Spleen (tissue), 7 donors: ENCODE data around the gene SNX10.

Experiments
- POLR2A ChIP-seq, 3 donors: fragments of 450-650 bp; IDR thresholded peaks; one replicate each; pipeline ENCODE4 v1.5.1; 2017; ENCODE audit warnings: antibody characterized with exemption in 3 of 3, mild to moderate bottlenecking in 1 of 3
- POLR2AphosphoS5 ChIP-seq, 3 donors: sonication (generic); formaldehyde crosslinking; IDR thresholded peaks; one replicate each; pipeline ENCODE4 v1.5.1; 2017; ENCODE audit warnings: antibody characterized with exemption in 3 of 3
- TF ChIP-seq, protein P1 (sequence below), 11 experiments: fragments of 200-600 bp in 7 of 11; fragments of 450-650 bp in 4 of 11; sonication (generic) in 4 of 11; IDR thresholded peaks in 8 of 11; conservative IDR thresholded peaks in 3 of 11; 1 replicate in 7 of 11; 2 replicates in 4 of 11; pipeline versions ENCODE4 v1.4.0 to v1.8.0; 2016 to 2021; ENCODE audit warnings: antibody characterized with exemption in 11 of 11, inconsistent platforms in 4 of 11, mild to moderate bottlenecking in 1 of 11
- donor health status: DM: no; HTN: no; CAD: no; lungs with moderate emphysema.
- donor health status: DM: no; HTN: no; CAD: no.
- donor health status: DM: no; HTN: no; CAD: no.

DNA sequence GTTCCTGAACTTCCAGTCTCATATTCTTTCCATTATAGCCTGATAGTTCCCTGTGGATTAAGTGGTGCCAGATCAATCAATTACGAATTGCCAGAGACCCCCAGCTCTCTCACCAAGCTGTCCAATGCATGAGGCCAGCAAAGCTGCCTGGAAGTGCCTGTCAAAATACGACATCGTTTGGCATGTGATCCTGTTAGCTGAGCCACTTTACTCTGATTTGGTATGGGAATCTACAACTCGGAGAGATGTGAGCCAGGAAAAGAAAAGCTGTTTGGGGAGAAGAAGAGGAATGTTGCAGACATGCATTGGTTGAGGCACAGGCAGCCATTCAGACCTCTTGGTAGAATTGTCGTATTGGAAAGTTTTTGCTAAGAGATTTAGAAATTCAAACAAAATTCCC lies 3.9 kb downstream of the SNX10 start:
- TF ChIP-seq POLR2AphosphoS5 (IDR thresholded peaks at IDR 0.05) (no peak), POLR2A (IDR thresholded peaks at IDR 0.05) (no peak)
- TF ChIP-seq, protein P1, sequence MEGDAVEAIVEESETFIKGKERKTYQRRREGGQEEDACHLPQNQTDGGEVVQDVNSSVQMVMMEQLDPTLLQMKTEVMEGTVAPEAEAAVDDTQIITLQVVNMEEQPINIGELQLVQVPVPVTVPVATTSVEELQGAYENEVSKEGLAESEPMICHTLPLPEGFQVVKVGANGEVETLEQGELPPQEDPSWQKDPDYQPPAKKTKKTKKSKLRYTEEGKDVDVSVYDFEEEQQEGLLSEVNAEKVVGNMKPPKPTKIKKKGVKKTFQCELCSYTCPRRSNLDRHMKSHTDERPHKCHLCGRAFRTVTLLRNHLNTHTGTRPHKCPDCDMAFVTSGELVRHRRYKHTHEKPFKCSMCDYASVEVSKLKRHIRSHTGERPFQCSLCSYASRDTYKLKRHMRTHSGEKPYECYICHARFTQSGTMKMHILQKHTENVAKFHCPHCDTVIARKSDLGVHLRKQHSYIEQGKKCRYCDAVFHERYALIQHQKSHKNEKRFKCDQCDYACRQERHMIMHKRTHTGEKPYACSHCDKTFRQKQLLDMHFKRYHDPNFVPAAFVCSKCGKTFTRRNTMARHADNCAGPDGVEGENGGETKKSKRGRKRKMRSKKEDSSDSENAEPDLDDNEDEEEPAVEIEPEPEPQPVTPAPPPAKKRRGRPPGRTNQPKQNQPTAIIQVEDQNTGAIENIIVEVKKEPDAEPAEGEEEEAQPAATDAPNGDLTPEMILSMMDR (IDR thresholded peaks at IDR 0.05 in 8 of 11, conservative IDR thresholded peaks at IDR 0.05 in 3 of 11), result no peak
